Measurements from ENCODE around the gene INPP4B.

Gene INPP4B

DNA sequence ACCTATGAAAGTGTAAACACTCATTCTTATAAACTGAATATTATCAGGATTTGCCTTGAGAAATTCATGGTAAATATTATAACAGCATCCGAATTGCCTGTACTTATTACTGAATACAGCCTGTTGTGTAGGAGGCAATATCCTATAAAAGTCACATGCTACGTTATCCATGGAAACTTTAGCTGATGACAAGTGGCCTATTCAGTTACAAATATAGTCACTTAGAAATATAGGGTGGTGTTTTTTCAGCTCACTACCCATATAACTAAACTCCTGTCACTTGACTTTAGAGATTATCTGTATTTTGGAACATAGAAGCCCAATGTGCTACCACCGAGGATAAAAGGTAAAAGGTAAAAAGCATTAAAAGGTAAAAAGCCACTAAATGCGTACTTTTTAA is 493.4 kb downstream of the INPP4B start:
- Histone ChIP-seq H3K4me3 (IDR thresholded peaks at IDR 0.05; ENCODE audit: insufficient read depth, low read depth, low read length) (no peak overlapping the region), H3K27me3 (ENCODE audit: insufficient read depth, low read depth) (no peaks in the 10 kb centered on the region), H4K20me1 (ENCODE audit: insufficient read depth) (no peaks in the 10 kb centered on the region), H3K79me2 (ENCODE audit: insufficient read depth, low read depth) (no peaks in the 10 kb centered on the region), H3K27ac (no peak overlapping the region), H3K9ac (no peak overlapping the region), H3K4me1 (ENCODE audit: low read depth, poor library complexity, severe bottlenecking) (no peaks in the 10 kb centered on the region), H2AFZ (ENCODE audit: low read depth) (no peak overlapping the region), H3K4me2 (no peak overlapping the region), H3K36me3 (ENCODE audit: insufficient read depth) (no peaks in the 10 kb centered on the region)
- TF ChIP-seq, protein P1, sequence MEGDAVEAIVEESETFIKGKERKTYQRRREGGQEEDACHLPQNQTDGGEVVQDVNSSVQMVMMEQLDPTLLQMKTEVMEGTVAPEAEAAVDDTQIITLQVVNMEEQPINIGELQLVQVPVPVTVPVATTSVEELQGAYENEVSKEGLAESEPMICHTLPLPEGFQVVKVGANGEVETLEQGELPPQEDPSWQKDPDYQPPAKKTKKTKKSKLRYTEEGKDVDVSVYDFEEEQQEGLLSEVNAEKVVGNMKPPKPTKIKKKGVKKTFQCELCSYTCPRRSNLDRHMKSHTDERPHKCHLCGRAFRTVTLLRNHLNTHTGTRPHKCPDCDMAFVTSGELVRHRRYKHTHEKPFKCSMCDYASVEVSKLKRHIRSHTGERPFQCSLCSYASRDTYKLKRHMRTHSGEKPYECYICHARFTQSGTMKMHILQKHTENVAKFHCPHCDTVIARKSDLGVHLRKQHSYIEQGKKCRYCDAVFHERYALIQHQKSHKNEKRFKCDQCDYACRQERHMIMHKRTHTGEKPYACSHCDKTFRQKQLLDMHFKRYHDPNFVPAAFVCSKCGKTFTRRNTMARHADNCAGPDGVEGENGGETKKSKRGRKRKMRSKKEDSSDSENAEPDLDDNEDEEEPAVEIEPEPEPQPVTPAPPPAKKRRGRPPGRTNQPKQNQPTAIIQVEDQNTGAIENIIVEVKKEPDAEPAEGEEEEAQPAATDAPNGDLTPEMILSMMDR (conservative IDR thresholded peaks at IDR 0.05; ENCODE audit: low read depth, low read length): no peak

DNA sequence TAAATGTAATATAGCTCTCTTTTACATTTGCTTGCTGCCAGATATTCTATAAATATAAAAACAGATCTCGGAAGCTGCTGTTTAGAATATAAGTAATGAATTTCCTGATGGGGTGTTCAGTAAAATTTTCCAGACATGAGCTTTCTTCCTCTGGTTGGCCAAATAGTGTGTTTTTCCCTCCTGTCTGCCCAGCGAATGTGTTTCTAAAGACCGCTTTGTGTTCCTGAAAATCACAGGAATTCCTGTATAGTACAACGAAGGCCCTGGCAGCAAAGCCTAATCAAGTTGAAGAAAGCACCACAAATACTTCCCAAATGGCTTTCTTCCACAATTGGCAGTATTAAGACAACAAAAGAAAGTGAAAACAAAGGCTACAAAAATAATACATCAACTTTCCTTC is 494.1 kb downstream of the INPP4B start:
- H3K79me2 ChIP-seq (ENCODE audit: insufficient read depth, low read depth): no peaks in the 10 kb centered on the region
- no peak overlapping the region for H3K9ac ChIP-seq
- no peaks in the 10 kb centered on the region for H3K4me1 ChIP-seq (ENCODE audit: low read depth, poor library complexity, severe bottlenecking)
- no peaks in the 10 kb centered on the region for H3K27me3 ChIP-seq (ENCODE audit: insufficient read depth, low read depth)
- no peaks in the 10 kb centered on the region for H4K20me1 ChIP-seq (ENCODE audit: insufficient read depth)
- no peak overlapping the region for H2AFZ ChIP-seq (ENCODE audit: low read depth)
- H3K4me3 ChIP-seq (IDR thresholded peaks at IDR 0.05; ENCODE audit: insufficient read depth, low read depth, low read length): no peak overlapping the region
- no peaks in the 10 kb centered on the region for H3K36me3 ChIP-seq (ENCODE audit: insufficient read depth)
- H3K27ac ChIP-seq: no peak overlapping the region
- TF ChIP-seq, protein P1 (conservative IDR thresholded peaks at IDR 0.05; ENCODE audit: low read depth, low read length): no peak
- no peak overlapping the region for H3K4me2 ChIP-seq

DNA sequence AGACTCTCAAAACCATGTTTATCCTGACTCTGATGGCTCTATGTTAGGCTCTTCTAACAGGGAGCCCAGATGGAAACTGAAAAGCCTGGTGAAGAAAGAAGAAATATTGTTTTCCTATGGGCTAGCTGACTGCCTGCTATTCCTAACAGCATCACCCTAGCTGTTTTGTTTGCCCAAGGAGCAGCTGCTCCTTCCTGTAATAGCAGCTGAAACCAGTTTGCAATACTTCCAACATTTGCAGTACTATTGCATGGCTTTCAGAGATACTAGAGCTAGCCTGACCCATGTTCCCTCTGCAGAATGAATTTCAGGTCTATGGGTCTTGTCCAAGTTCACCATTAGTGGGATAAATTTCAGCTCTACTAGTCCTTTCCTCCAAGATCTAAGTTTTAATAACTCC is 495.2 kb downstream of the INPP4B start:
- Histone ChIP-seq H3K27me3 (ENCODE audit: insufficient read depth, low read depth) (no peaks in the 10 kb centered on the region), H3K4me2 (no peak overlapping the region)
- TF ChIP-seq, protein P1 (conservative IDR thresholded peaks at IDR 0.05; ENCODE audit: low read depth, low read length): no peak

GRCh38 chr4:142348613-142349021 is 497.5 kb downstream of the INPP4B start:
- H3K27ac ChIP-seq: no peak overlapping the region
- H3K79me2 ChIP-seq (ENCODE audit: insufficient read depth, low read depth): no peaks in the 10 kb centered on the region

More for the DNA sequence above, 495.2 kb downstream of the INPP4B start:
- Histone ChIP-seq H4K20me1 (ENCODE audit: insufficient read depth) (no peaks in the 10 kb centered on the region), H3K4me1 (ENCODE audit: low read depth, poor library complexity, severe bottlenecking) (no peaks in the 10 kb centered on the region), H3K4me3 (IDR thresholded peaks at IDR 0.05; ENCODE audit: insufficient read depth, low read depth, low read length) (no peak overlapping the region), H2AFZ (ENCODE audit: low read depth) (no peak overlapping the region), H3K36me3 (ENCODE audit: insufficient read depth) (no peaks in the 10 kb centered on the region), H3K27ac (no peak overlapping the region), H3K79me2 (ENCODE audit: insufficient read depth, low read depth) (no peaks in the 10 kb centered on the region), H3K9ac (no peak overlapping the region)

More at GRCh38 chr4:142348613-142349021, 497.5 kb downstream of the INPP4B start:
- no peaks in the 10 kb centered on the region for H3K27me3 ChIP-seq (ENCODE audit: insufficient read depth, low read depth)
- H3K4me2 ChIP-seq: no peak overlapping the region
- H3K36me3 ChIP-seq (ENCODE audit: insufficient read depth): no peaks in the 10 kb centered on the region
- TF ChIP-seq, protein P1 (conservative IDR thresholded peaks at IDR 0.05; ENCODE audit: low read depth, low read length): no peak
- H3K4me3 ChIP-seq (IDR thresholded peaks at IDR 0.05; ENCODE audit: insufficient read depth, low read depth, low read length): no peak overlapping the region
- no peaks in the 10 kb centered on the region for H4K20me1 ChIP-seq (ENCODE audit: insufficient read depth)
- no peaks in the 10 kb centered on the region for H3K4me1 ChIP-seq (ENCODE audit: low read depth, poor library complexity, severe bottlenecking)
- H2AFZ ChIP-seq (ENCODE audit: low read depth): no peak overlapping the region
- H3K9ac ChIP-seq: no peak overlapping the region

All from KMS-11 (cell line).